ENCODE measurements around the gene TRPC1. TPM values are rescaled to one million over a fixed set of nuclear protein-coding genes. Genes with fewer than 3 reads are reported as not detected.

Gene TRPC1
- total RNA-seq, 2 experiments from 2014 or later, result 3.0 TPM

DNA sequence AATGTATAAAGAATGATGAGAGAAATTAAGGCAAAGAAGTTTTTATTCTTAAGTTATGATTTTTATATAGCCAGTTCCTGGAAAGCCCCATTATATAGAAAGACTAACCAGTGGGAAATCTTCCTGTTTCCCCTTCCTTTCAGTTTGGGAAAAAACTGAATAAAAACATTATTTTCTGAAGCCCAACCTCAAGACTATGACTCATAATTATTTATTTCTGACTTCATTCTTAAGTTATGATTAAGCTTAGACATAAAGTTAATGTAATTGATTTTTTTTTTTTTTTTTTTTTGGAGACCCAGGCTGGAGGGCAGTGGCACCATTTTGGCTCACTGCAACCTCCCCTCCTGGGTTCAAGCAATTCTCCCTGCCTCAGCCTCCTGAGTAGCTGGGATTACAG, 55.8 kb downstream of the TRPC1 start:
- no peaks in the 10 kb centered on the region for H3K9me3 Mint-ChIP-seq
- no peaks in the 10 kb centered on the region for H3K4me1 Mint-ChIP-seq
- ChIA-PET CTCF (no interaction called here), POLR2A (no interaction called here)
- no peaks in the 10 kb centered on the region for H3K27me3 Mint-ChIP-seq
- DNase-seq, result no peak
- H3K4me3 Mint-ChIP-seq, result no peak overlapping the region
- no peak overlapping the region for H3K27ac Mint-ChIP-seq
- no peaks in the 10 kb centered on the region for H3K36me3 Mint-ChIP-seq (ENCODE audit: low read depth)

- no peaks in the 10 kb centered on the region for H3K36me3 Mint-ChIP-seq (ENCODE audit: low read depth)
- no peak for DNase-seq
- POLR2A ChIA-PET, result no interaction called here
- no peak overlapping the region for H3K27ac Mint-ChIP-seq
- peaks cover under 1% of the 10 kb centered on the region for H3K27me3 Mint-ChIP-seq
- no peaks in the 10 kb centered on the region for H3K9me3 Mint-ChIP-seq
- no peaks in the 10 kb centered on the region for H3K4me1 Mint-ChIP-seq
- CTCF ChIA-PET, result no interaction called here
- H3K4me3 Mint-ChIP-seq, result no peak overlapping the region
Measured at GRCh38 chr3:142782616-142783015, 58.8 kb downstream of the TRPC1 start.

DNA sequence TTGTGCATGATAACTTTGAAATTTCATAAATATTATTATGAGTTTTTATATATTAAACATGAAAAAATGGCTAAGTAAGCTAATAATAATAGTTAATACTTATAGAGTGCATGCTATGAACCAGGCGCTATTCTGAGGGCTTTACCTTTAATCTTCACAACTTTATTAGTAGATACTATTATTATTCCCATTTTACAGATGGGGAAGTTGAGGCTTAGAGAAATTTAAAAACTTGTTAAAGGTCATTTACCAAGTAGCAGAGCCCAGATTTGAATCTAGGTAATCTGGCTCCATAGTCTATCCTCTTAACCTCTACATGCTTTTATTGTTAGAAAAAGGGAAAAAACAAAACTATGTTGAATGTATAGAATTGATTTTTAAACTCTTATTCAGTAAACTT, 60.4 kb downstream of the TRPC1 start:
- H3K36me3 Mint-ChIP-seq (ENCODE audit: low read depth), result no peaks in the 10 kb centered on the region
- no peaks in the 10 kb centered on the region for H3K4me1 Mint-ChIP-seq
- no peaks in the 10 kb centered on the region for H3K9me3 Mint-ChIP-seq
- DNase-seq, result no peak
- peaks cover 3% of the 10 kb centered on the region for H3K27me3 Mint-ChIP-seq
- no peak overlapping the region for H3K4me3 Mint-ChIP-seq
- H3K27ac Mint-ChIP-seq, result no peak overlapping the region
- ChIA-PET CTCF (no interaction called here), POLR2A (no interaction called here)

- DNase-seq, result no peak
- Mint-ChIP-seq H3K4me1 (no peaks in the 10 kb centered on the region), H3K4me3 (no peak overlapping the region), H3K27me3 (peaks cover 3% of the 10 kb centered on the region), H3K27ac (no peak overlapping the region), H3K36me3 (ENCODE audit: low read depth) (no peaks in the 10 kb centered on the region), H3K9me3 (no peaks in the 10 kb centered on the region)
- POLR2A ChIA-PET, result no interaction called here
- CTCF ChIA-PET, result no interaction called here
Measured at GRCh38 chr3:142785996-142786395, 62.2 kb downstream of the TRPC1 start.

DNA sequence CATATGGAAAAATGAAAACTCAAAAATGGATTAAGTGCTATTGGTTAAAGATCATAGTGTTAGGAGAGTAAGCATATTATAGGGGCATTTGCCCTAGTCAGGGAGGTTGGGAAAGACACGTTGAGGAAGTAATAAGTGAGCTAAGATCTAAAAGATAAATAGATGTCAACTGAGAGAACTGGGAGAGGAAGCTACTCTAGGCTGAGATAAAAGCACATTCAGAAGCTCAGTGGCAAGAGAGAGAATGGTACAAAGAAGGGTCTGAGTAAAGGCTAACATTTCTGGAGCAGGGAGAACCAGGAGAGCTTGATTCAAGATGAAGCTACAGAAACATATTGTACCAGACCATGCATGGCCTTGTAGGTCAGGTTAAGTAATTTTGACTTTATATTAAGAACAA, 63.9 kb downstream of the TRPC1 start:
- Mint-ChIP-seq H3K27me3 (peaks cover 3% of the 10 kb centered on the region), H3K9me3 (no peaks in the 10 kb centered on the region)
- POLR2A ChIA-PET, result no interaction called here

DNA sequence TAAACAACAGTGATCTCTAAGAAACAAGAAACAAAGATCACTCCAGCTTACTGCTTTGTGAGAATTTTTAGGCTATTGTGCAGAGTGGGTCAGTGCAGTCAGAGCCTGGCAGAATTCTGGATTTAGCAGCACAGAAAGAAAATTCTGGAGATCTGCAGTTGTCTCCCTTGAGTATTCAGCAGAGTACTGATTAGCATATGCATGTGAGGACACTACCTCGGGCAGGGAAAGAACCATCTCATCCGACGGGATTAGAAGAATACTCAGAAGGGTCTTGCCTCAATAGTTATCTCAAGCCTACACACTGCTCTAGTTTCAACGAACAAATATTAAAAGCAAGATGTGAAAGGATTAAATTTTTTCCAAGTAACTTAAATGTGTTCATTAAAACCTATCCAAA, 70.7 kb downstream of the TRPC1 start:
- Mint-ChIP-seq H3K4me1 (no peaks in the 10 kb centered on the region), H3K36me3 (ENCODE audit: low read depth) (no peaks in the 10 kb centered on the region), H3K4me3 (no peak overlapping the region), H3K9me3 (no peaks in the 10 kb centered on the region), H3K27ac (no peak overlapping the region), H3K27me3 (no peaks in the 10 kb centered on the region)
- CTCF ChIA-PET, result no interaction called here
- DNase-seq, result no peak
- POLR2A ChIA-PET, result no interaction called here

More for the DNA sequence above, 63.9 kb downstream of the TRPC1 start:
- CTCF ChIA-PET, result interaction anchor here (0.6 kb wide), 1 partner anchor 24 kb away, joined by 4 read pairs; no protein-coding TSS in a partner anchor
- Mint-ChIP-seq H3K27ac (no peak overlapping the region), H3K4me3 (no peak overlapping the region), H3K4me1 (no peaks in the 10 kb centered on the region), H3K36me3 (ENCODE audit: low read depth) (no peaks in the 10 kb centered on the region)
- DNase-seq, result no peak

- Mint-ChIP-seq H3K27me3 (no peaks in the 10 kb centered on the region), H3K9me3 (no peaks in the 10 kb centered on the region), H3K27ac (no peak overlapping the region), H3K36me3 (ENCODE audit: low read depth) (no peaks in the 10 kb centered on the region), H3K4me3 (no peak overlapping the region), H3K4me1 (no peaks in the 10 kb centered on the region)
- POLR2A ChIA-PET, result no interaction called here
- CTCF ChIA-PET, result no interaction called here
- DNase-seq, result no peak
Measured at GRCh38 chr3:142795332-142795731, 71.5 kb downstream of the TRPC1 start.

DNA sequence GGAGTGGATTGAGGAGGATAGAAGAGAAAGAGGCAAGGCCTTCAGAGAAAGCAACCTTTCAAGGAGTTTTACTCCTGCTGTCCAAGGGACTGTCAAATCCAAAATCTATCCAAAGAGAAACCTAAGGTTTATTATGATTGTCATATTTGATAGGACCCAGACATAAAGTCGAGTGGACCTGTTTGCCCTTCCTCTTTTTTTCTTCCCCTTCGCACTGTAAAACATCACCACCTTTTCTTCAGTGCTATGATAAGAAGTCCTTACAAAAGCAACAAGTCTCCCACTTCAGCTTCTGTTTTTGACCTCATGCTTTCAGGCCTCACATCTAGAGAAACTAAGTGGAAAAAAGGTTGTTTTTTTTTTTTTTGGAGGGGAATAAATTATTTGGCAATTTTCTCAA, 73.0 kb downstream of the TRPC1 start:
- no peaks in the 10 kb centered on the region for H3K36me3 Mint-ChIP-seq (ENCODE audit: low read depth)
- ChIA-PET CTCF (no interaction called here), POLR2A (no interaction called here)
- DNase-seq, result no peak
- no peaks in the 10 kb centered on the region for H3K27me3 Mint-ChIP-seq
- no peak overlapping the region for H3K27ac Mint-ChIP-seq
- H3K4me1 Mint-ChIP-seq, result no peaks in the 10 kb centered on the region
- H3K9me3 Mint-ChIP-seq, result no peaks in the 10 kb centered on the region
- no peak overlapping the region for H3K4me3 Mint-ChIP-seq

GRCh38 chr3:142801746-142802145, 77.9 kb downstream of the TRPC1 start:
- ChIA-PET CTCF (no interaction called here), POLR2A (no interaction called here)
- Mint-ChIP-seq H3K9me3 (no peaks in the 10 kb centered on the region), H3K4me1 (no peaks in the 10 kb centered on the region), H3K27ac (no peak overlapping the region), H3K4me3 (no peak overlapping the region), H3K36me3 (ENCODE audit: low read depth) (no peaks in the 10 kb centered on the region), H3K27me3 (no peaks in the 10 kb centered on the region)
- no peak for DNase-seq

DNA sequence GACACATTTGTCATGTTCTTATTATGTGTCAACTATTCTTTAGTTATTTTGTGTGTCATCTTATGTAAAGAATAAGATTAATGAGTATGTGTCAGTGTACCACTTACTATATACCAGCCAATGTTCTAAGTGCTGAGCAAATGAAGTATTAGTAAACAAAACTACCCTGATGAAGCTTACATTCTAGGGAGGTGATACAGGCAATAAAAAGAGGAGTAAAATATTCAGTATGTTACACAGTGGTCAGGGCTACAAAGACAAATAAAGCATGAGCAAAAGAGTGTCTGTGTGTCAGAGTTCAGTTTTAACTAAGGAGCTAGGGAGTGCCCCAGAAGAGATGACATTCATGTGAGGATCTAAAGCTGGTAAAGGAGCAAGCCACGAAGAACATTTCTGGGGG, 79.1 kb downstream of the TRPC1 start:
- POLR2A ChIA-PET, result no interaction called here
- no peaks in the 10 kb centered on the region for H3K4me1 Mint-ChIP-seq
- no peak overlapping the region for H3K4me3 Mint-ChIP-seq
- no peaks in the 10 kb centered on the region for H3K9me3 Mint-ChIP-seq
- no peaks in the 10 kb centered on the region for H3K36me3 Mint-ChIP-seq (ENCODE audit: low read depth)
- CTCF ChIA-PET, result no interaction called here
- no peak for DNase-seq
- H3K27me3 Mint-ChIP-seq, result no peaks in the 10 kb centered on the region
- H3K27ac Mint-ChIP-seq, result no peak overlapping the region

GRCh38 chr3:142808103-142808917, 84.5 kb downstream of the TRPC1 start:
- Mint-ChIP-seq H3K27ac (no peak overlapping the region), H3K4me1 (peaks cover 8% of the 10 kb centered on the region), H3K4me3 (no peak overlapping the region), H3K27me3 (peaks cover 7% of the 10 kb centered on the region), H3K36me3 (ENCODE audit: low read depth) (no peaks in the 10 kb centered on the region), H3K9me3 (no peaks in the 10 kb centered on the region)
- POLR2A ChIA-PET, result no interaction called here
- CTCF ChIA-PET, result interaction anchor here (1.2 kb wide), 1 partner anchor 52 kb away, joined by 4 read pairs; no protein-coding TSS in a partner anchor
- no peak for DNase-seq

DNA sequence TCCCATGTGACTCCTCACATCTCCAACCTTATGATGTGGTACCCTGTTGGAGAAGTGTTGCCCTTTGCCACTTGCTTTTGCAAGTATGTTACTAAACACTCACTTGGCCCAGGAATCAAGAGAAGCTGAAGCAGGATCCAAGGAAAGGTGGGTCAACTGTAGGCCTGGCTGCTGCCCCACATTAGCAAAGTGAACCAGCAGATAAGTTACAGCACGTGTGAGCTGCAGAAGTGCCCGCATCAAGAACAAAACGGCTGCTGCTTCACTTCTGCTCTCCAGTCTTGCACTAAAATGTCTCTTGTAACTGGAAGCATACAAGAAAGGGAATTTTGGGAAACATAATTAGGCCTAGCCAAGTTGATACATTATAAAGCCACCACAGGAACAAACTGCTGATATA, 85.4 kb downstream of the TRPC1 start:
- peaks cover 8% of the 10 kb centered on the region for H3K4me1 Mint-ChIP-seq
- ChIA-PET CTCF (no interaction called here), POLR2A (no interaction called here)
- peaks cover 9% of the 10 kb centered on the region for H3K27me3 Mint-ChIP-seq
- no peak for DNase-seq
- no peaks in the 10 kb centered on the region for H3K36me3 Mint-ChIP-seq (ENCODE audit: low read depth)
- H3K4me3 Mint-ChIP-seq, result no peak overlapping the region
- no peaks in the 10 kb centered on the region for H3K9me3 Mint-ChIP-seq
- no peak overlapping the region for H3K27ac Mint-ChIP-seq

DNA sequence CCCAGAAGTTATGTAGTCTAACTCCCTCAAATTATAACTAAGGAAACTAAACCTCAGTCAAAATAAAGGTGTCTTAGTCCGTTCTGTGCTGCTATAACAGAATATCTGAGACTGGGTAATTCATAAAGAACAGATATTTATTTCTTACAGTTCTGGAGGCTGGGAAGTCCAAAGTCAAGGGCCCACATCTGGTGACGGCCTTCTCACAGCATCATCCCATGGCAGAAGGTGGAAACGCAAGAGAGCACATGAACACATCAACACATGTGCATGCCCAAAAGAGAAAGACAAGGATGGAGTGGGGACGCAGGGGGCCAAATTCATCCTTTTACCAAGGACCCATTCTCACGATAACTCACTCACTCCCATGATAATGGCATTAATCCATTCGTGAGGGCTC, 92.0 kb downstream of the TRPC1 start:
- CTCF ChIA-PET, result no interaction called here
- POLR2A ChIA-PET, result no interaction called here
- no peaks in the 10 kb centered on the region for H3K4me1 Mint-ChIP-seq
- peaks cover 25% of the 10 kb centered on the region for H3K27me3 Mint-ChIP-seq
- H3K36me3 Mint-ChIP-seq (ENCODE audit: low read depth), result no peaks in the 10 kb centered on the region
- no peak overlapping the region for H3K27ac Mint-ChIP-seq
- no peak overlapping the region for H3K4me3 Mint-ChIP-seq
- DNase-seq, result no peak
- H3K9me3 Mint-ChIP-seq, result no peaks in the 10 kb centered on the region

- Mint-ChIP-seq H3K4me1 (no peaks in the 10 kb centered on the region), H3K27me3 (peaks cover 22% of the 10 kb centered on the region), H3K4me3 (no peak overlapping the region), H3K9me3 (no peaks in the 10 kb centered on the region), H3K36me3 (ENCODE audit: low read depth) (no peaks in the 10 kb centered on the region), H3K27ac (no peak overlapping the region)
- DNase-seq, result no peak
- POLR2A ChIA-PET, result no interaction called here
- CTCF ChIA-PET, result no interaction called here
Measured at GRCh38 chr3:142817356-142817755, 93.5 kb downstream of the TRPC1 start.

Measured in activated CD4-positive, alpha-beta memory T cell treated with anti-CD3 and anti-CD28 coated beads, Interleukin-2, amount 10 ng/mL, durations not matched to agents 7 days and 5 days (primary cell).